ENCODE results near the gene AKR1B1. TPM values are rescaled to one million over a fixed set of nuclear protein-coding genes. Genes with fewer than 3 reads are reported as not detected.

AKR1B1 gene
- total and polyA plus RNA-seq, 2 of the 13 experiments (the other 11 are each of a cell fraction or from before 2014, with no cell fraction given) = 89.9 to 133 TPM

DNA sequence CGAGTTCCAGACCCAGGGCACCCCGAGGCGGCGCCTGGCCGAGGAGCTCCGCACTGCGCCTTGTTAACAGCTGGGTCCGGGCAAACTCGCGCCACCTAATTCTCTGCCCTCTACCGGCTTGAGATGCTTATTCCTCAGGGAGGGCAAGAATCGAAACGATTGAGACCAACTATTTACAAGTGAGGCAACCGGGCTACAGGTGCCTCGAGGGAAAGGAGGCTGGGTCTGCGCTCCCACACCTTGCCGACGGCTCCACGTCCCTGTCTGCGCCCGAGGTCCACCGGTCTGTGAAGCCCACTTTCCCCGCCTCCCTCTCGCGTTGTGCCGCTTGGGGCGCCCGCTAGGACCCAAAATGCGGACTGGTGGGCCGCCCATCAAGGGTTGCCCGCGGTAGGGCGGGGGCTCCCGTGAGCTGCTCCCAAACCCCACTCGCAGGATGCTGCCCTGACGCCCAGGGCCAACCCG is 527 bp downstream of the AKR1B1 start (continued):
- TF ChIP-seq, protein P1, sequence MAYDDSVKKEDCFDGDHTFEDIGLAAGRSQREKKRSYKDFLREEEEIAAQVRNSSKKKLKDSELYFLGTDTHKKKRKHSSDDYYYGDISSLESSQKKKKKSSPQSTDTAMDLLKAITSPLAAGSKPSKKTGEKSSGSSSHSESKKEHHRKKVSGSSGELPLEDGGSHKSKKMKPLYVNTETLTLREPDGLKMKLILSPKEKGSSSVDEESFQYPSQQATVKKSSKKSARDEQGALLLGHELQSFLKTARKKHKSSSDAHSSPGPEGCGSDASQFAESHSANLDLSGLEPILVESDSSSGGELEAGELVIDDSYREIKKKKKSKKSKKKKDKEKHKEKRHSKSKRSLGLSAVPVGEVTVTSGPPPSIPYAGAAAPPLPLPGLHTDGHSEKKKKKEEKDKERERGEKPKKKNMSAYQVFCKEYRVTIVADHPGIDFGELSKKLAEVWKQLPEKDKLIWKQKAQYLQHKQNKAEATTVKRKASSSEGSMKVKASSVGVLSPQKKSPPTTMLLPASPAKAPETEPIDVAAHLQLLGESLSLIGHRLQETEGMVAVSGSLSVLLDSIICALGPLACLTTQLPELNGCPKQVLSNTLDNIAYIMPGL (CRISPR knock-in tag; IDR thresholded peaks at IDR 0.05; ENCODE audit: borderline replicate concordance in 1 of 2, low read depth in 1 of 2) = peak in 1 of 2 experiments; percentile 87; a peak in 1 of 4 replicates
- TF ChIP-seq ZNF768 (CRISPR knock-in tag; IDR thresholded peaks at IDR 0.05) (peak; percentile 17; the same call in 1 of the 2 replicates), UBTF (CRISPR knock-in tag; IDR thresholded peaks at IDR 0.05) (peak; percentile 91), ZMAT3 (CRISPR knock-in tag; conservative IDR thresholded peaks at IDR 0.05) (0 out of 2 replicates have a peak, but pooled peaks have one; percentile 25), ZNF816 (CRISPR knock-in tag; IDR thresholded peaks at IDR 0.05; ENCODE audit: borderline replicate concordance) (no peak), REL (CRISPR knock-in tag; conservative IDR thresholded peaks at IDR 0.05) (peak; percentile 76; the same call in 1 of the 2 replicates), ZSCAN29 (CRISPR knock-in tag; conservative IDR thresholded peaks at IDR 0.05) (0 out of 2 replicates have a peak, but pooled peaks have one; percentile 8), TFE3 (CRISPR knock-in tag; IDR thresholded peaks at IDR 0.05) (no peak), MXD4 (CRISPR knock-in tag; IDR thresholded peaks at IDR 0.05) (0 out of 2 replicates have a peak, but pooled peaks have one; percentile 20), CTCF (CRISPR knock-in tag; IDR thresholded peaks at IDR 0.05) (peak; percentile 59), ZNF788 (CRISPR knock-in tag; IDR thresholded peaks at IDR 0.05; ENCODE audit: borderline replicate concordance) (no peak), ZFP41 (CRISPR knock-in tag; IDR thresholded peaks at IDR 0.05; ENCODE audit: borderline replicate concordance) (peak; percentile 75; the same call in 1 of the 2 replicates), HES4 (CRISPR knock-in tag; IDR thresholded peaks at IDR 0.05; ENCODE audit: borderline replicate concordance) (peak; percentile 62; the same call in 1 of the 2 replicates), ESRRA (CRISPR knock-in tag; IDR thresholded peaks at IDR 0.05; ENCODE audit: low read depth) (0 out of 2 replicates have a peak, but pooled peaks have one; percentile 38), LCORL (IDR thresholded peaks at IDR 0.05) (no peak), LCORL (CRISPR knock-in tag; IDR thresholded peaks at IDR 0.05) (peak; percentile 33; the same call in 1 of the 2 replicates)
- TF ChIP-seq, protein P2, sequence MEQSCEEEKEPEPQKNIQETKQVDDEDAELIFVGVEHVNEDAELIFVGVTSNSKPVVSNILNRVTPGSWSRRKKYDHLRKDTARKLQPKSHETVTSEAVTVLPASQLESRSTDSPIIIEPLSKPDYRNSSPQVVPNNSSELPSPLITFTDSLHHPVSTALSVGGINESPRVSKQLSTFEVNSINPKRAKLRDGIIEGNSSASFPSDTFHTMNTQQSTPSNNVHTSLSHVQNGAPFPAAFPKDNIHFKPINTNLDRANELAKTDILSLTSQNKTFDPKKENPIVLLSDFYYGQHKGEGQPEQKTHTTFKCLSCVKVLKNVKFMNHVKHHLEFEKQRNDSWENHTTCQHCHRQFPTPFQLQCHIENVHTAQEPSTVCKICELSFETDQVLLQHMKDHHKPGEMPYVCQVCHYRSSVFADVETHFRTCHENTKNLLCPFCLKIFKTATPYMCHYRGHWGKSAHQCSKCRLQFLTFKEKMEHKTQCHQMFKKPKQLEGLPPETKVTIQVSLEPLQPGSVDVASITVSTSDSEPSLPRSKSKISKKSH (CRISPR knock-in tag; IDR thresholded peaks at IDR 0.05; ENCODE audit: borderline replicate concordance) = 0 out of 2 replicates have a peak, but pooled peaks have one; percentile 66
- TF ChIP-seq, protein P3, sequence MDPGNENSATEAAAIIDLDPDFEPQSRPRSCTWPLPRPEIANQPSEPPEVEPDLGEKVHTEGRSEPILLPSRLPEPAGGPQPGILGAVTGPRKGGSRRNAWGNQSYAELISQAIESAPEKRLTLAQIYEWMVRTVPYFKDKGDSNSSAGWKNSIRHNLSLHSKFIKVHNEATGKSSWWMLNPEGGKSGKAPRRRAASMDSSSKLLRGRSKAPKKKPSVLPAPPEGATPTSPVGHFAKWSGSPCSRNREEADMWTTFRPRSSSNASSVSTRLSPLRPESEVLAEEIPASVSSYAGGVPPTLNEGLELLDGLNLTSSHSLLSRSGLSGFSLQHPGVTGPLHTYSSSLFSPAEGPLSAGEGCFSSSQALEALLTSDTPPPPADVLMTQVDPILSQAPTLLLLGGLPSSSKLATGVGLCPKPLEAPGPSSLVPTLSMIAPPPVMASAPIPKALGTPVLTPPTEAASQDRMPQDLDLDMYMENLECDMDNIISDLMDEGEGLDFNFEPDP (CRISPR knock-in tag; conservative IDR thresholded peaks at IDR 0.05) = peak; percentile 79; the same call in 1 of the 2 replicates

Measured in HepG2 (cell line).